HepG2 (cell line): ENCODE measurements around the gene MRPL38. TPM values are rescaled to one million over a fixed set of nuclear protein-coding genes. Genes with fewer than 3 reads are reported as not detected.

Experiments used
- ARID2 ChIP-seq: sonication (generic); formaldehyde crosslinking; IDR thresholded peaks from 2 replicates; pipeline ENCODE4 v1.8.1; 2022; ENCODE audit warnings: mild to moderate bottlenecking, missing genetic modification reagents, borderline replicate concordance
- ATM ChIP-seq: fragments of 450-650 bp; IDR thresholded peaks from 2 replicates; pipeline ENCODE4 v1.7.1; 2017; ENCODE audit warnings: mild to moderate bottlenecking, borderline replicate concordance
- BCL6 ChIP-seq: IDR thresholded peaks from 2 replicates; pipeline ENCODE4 v1.6.1; 2016; ENCODE audit warnings: missing genetic modification reagents, missing compliant biosample characterization
- EHMT2 ChIP-seq: fragments of 200-600 bp; sonication (generic); IDR thresholded peaks from 2 replicates; pipeline ENCODE4 v1.7.0; 2017; ENCODE audit warnings: antibody characterized with exemption, low read depth, low read length, borderline replicate concordance
- ELF4 ChIP-seq: sonication (generic); formaldehyde crosslinking; IDR thresholded peaks from 2 replicates; pipeline ENCODE4 v1.5.0; 2020; ENCODE audit warnings: missing genetic modification reagents, mild to moderate bottlenecking, moderate library complexity, borderline replicate concordance
- HDAC1 ChIP-seq: sonication (generic); formaldehyde crosslinking; IDR thresholded peaks from 2 replicates; pipeline ENCODE4 v1.5.1; 2020; ENCODE audit warnings: mild to moderate bottlenecking, missing genetic modification reagents
- HES4 ChIP-seq: sonication (generic); formaldehyde crosslinking; IDR thresholded peaks from 2 replicates; pipeline ENCODE4 v1.9.0; 2021; ENCODE audit warnings: mild to moderate bottlenecking, missing genetic modification reagents, borderline replicate concordance
- HIC2 ChIP-seq: sonication (generic); formaldehyde crosslinking; IDR thresholded peaks from 2 replicates; pipeline ENCODE4 v1.9.0; 2022; ENCODE audit warnings: low read depth, missing genetic modification reagents
- JARID2 ChIP-seq: sonication (generic); formaldehyde crosslinking; IDR thresholded peaks from 2 replicates; pipeline ENCODE4 v1.8.1; 2023; ENCODE audit warnings: missing genetic modification reagents, inconsistent platforms; ENCODE audit not compliant: insufficient replicate concordance
- THAP9 ChIP-seq: sonication (generic); formaldehyde crosslinking; IDR thresholded peaks from 2 replicates; pipeline ENCODE4; 2020; ENCODE audit warnings: missing genetic modification reagents, mild to moderate bottlenecking, borderline replicate concordance
- TP53 ChIP-seq: sonication (generic); formaldehyde crosslinking; conservative IDR thresholded peaks from 2 replicates; pipeline ENCODE4 v1.4.0; 2020; ENCODE audit warnings: missing genetic modification reagents
- TRIM22 ChIP-seq: fragments of 450-650 bp; IDR thresholded peaks from 2 replicates; pipeline ENCODE4 v1.6.1; 2017
- ZBTB4 ChIP-seq: sonication (generic); formaldehyde crosslinking; IDR thresholded peaks from 2 replicates; pipeline ENCODE4 v1.4.0; 2020; ENCODE audit warnings: missing genetic modification reagents, mild to moderate bottlenecking, borderline replicate concordance
- ZBTB44 ChIP-seq: sonication (generic); formaldehyde crosslinking; IDR thresholded peaks from 2 replicates; pipeline ENCODE4 v1.4.0; 2020; ENCODE audit warnings: missing genetic modification reagents
- ZFP41 ChIP-seq: sonication (generic); formaldehyde crosslinking; IDR thresholded peaks from 2 replicates; pipeline ENCODE4 v1.4.0; 2020; ENCODE audit warnings: mild to moderate bottlenecking, missing genetic modification reagents, borderline replicate concordance
- ZNF749 ChIP-seq: sonication (generic); formaldehyde crosslinking; IDR thresholded peaks from 2 replicates; pipeline ENCODE4 v1.8.0; 2022; ENCODE audit warnings: mild to moderate bottlenecking, missing genetic modification reagents, moderate library complexity, borderline replicate concordance
- polyA plus RNA-seq, 8 experiments: library from polyadenylated mRNA; depleted of rRNA in 3 of 8; stranded (reverse) in 7 of 8; unstranded in 1 of 8; fragments of >200 nt; fragmentation: Illumina TruSeq in 4 of 8; extraction: Trizol in 4 of 8; gene quantifications; 2 replicates each; pipeline versions ENCODE4 v1.2.1 to v1.2.3, GENCODE V29; 2011 to 2016; ENCODE audit warnings: low read depth in 4 of 8, missing spikeins in 1 of 8, mixed read lengths in 1 of 8; ENCODE audit not compliant: insufficient read depth in 1 of 8
- total RNA-seq, 5 experiments: library from RNA; depleted of rRNA; stranded (reverse); fragments of >200 nt; fragmentation: Illumina TruSeq; extraction: Trizol; gene quantifications; 2 replicates each; pipeline ENCODE4 v1.2.3, GENCODE V29; 2016; ENCODE audit warnings: low read depth in 1 of 5

The MRPL38 gene
- total and polyA plus RNA-seq, 2 of the 13 experiments (the other 11 are each of a cell fraction or from before 2014, with no cell fraction given) = 83.7 to 125 TPM

- TF ChIP-seq ZBTB4 (CRISPR knock-in tag) (peak; percentile 95; the same call in 1 of the 2 replicates), THAP9 (CRISPR knock-in tag) (peak; percentile 82; the same call in 1 of the 2 replicates), JARID2 (CRISPR knock-in tag) (no peak), HDAC1 (CRISPR knock-in tag) (peak; percentile 95), ARID2 (CRISPR knock-in tag) (peak; percentile 87), ZNF749 (peak; percentile 77; the same call in 1 of the 2 replicates), ZFP41 (CRISPR knock-in tag) (peak; percentile 73; the same call in 1 of the 2 replicates), ZBTB44 (CRISPR knock-in tag) (no peak), TRIM22 (no peak), HES4 (CRISPR knock-in tag) (peak; percentile 65; the same call in 1 of the 2 replicates), TP53 (peak; percentile 89; the same call in 1 of the 2 replicates), BCL6 (CRISPR knock-in tag) (peak; percentile 94), ELF4 (no peak), EHMT2 (no peak), ATM (no peak), HIC2 (CRISPR knock-in tag) (peak; percentile 97)
These were observed 32.0 kb downstream of the MRPL38 start (continued) for GRCh38 chr17:75872434-75873351.
